OCI-LY3 (cell line): ENCODE measurements around the gene ADGRV1.

ENCODE experiments used
- EZH2phosphoT487 ChIP-seq: fragments of 200-600 bp; shearing (Covaris generic); IDR thresholded peaks from 2 replicates; pipeline ENCODE4 v1.6.1; 2018; ENCODE audit warnings: antibody characterized with exemption, mixed run types, low read depth
- TF ChIP-seq, protein P1 (sequence below): fragments of 200-600, 300-600 bp; sonication (generic); IDR thresholded peaks from 2 replicates; pipeline ENCODE4 v1.5.1; 2014; ENCODE audit warnings: antibody characterized with exemption, low read length, low read depth

GRCh38 chr5:91160714-91161285 is 602.2 kb downstream of the ADGRV1 start:
- TF ChIP-seq, protein P1, sequence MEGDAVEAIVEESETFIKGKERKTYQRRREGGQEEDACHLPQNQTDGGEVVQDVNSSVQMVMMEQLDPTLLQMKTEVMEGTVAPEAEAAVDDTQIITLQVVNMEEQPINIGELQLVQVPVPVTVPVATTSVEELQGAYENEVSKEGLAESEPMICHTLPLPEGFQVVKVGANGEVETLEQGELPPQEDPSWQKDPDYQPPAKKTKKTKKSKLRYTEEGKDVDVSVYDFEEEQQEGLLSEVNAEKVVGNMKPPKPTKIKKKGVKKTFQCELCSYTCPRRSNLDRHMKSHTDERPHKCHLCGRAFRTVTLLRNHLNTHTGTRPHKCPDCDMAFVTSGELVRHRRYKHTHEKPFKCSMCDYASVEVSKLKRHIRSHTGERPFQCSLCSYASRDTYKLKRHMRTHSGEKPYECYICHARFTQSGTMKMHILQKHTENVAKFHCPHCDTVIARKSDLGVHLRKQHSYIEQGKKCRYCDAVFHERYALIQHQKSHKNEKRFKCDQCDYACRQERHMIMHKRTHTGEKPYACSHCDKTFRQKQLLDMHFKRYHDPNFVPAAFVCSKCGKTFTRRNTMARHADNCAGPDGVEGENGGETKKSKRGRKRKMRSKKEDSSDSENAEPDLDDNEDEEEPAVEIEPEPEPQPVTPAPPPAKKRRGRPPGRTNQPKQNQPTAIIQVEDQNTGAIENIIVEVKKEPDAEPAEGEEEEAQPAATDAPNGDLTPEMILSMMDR = no peak
- TF ChIP-seq EZH2phosphoT487 = no peak
